Fibroblast of mammary gland (primary cell): Measurements from ENCODE around the gene SPTBN4.
A peak's percentile ranks its signal among the peaks of the same experiment; 100 is the strongest.

Experiments used
- DNase-seq: peaks from one replicate; pipeline ENCODE4 v3.0.0-alpha.2; 2010; ENCODE audit warnings: low read depth
- H3K4me3 ChIP-seq: 2 replicates; pipeline ENCODE4 v1.5.1; 2011; ENCODE audit warnings: low read depth, mild to moderate bottlenecking, low read length, moderate library complexity; ENCODE audit not compliant: control insufficient read depth
- TF ChIP-seq, protein P1 (sequence below): conservative IDR thresholded peaks from 2 replicates; pipeline ENCODE4 v1.5.1; 2011; ENCODE audit warnings: low read depth, low read length, inconsistent platforms; ENCODE audit not compliant: control insufficient read depth, insufficient read depth

Gene SPTBN4

GRCh38 chr19:40523322-40524047 lies 56.7 kb downstream of the SPTBN4 start:
- DNase-seq: peak; percentile 47
- H3K4me3 ChIP-seq: no peak overlapping the region
- TF ChIP-seq, protein P1, sequence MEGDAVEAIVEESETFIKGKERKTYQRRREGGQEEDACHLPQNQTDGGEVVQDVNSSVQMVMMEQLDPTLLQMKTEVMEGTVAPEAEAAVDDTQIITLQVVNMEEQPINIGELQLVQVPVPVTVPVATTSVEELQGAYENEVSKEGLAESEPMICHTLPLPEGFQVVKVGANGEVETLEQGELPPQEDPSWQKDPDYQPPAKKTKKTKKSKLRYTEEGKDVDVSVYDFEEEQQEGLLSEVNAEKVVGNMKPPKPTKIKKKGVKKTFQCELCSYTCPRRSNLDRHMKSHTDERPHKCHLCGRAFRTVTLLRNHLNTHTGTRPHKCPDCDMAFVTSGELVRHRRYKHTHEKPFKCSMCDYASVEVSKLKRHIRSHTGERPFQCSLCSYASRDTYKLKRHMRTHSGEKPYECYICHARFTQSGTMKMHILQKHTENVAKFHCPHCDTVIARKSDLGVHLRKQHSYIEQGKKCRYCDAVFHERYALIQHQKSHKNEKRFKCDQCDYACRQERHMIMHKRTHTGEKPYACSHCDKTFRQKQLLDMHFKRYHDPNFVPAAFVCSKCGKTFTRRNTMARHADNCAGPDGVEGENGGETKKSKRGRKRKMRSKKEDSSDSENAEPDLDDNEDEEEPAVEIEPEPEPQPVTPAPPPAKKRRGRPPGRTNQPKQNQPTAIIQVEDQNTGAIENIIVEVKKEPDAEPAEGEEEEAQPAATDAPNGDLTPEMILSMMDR: peak; percentile 65

- H3K4me3 ChIP-seq: no peak overlapping the region
- TF ChIP-seq, protein P1: no peak
- no peak for DNase-seq
Measured at GRCh38 chr19:40524133-40524549, 57.3 kb downstream of the SPTBN4 start.

DNA sequence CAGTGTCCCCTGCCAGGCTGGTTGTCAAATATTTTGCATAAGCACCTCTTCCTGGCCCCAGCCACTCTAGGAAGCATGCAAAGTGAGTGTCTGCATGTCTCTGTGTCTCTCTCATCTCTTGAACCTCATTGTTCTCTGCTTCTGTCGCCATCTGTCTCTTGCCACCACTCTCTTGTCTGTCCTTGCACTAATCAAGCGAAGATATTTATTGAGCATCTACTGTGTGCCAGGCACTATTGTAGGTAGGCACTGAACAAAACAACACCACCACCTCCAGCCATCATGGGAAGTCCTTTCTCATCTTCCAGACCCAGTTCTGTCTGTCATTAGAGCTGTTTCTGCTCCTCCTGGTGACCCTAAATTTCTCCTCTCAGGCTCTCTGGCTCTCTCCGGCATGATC lies 57.9 kb downstream of the SPTBN4 start:
- TF ChIP-seq, protein P1: no peak
- DNase-seq: no peak
- H3K4me3 ChIP-seq: no peak overlapping the region

DNA sequence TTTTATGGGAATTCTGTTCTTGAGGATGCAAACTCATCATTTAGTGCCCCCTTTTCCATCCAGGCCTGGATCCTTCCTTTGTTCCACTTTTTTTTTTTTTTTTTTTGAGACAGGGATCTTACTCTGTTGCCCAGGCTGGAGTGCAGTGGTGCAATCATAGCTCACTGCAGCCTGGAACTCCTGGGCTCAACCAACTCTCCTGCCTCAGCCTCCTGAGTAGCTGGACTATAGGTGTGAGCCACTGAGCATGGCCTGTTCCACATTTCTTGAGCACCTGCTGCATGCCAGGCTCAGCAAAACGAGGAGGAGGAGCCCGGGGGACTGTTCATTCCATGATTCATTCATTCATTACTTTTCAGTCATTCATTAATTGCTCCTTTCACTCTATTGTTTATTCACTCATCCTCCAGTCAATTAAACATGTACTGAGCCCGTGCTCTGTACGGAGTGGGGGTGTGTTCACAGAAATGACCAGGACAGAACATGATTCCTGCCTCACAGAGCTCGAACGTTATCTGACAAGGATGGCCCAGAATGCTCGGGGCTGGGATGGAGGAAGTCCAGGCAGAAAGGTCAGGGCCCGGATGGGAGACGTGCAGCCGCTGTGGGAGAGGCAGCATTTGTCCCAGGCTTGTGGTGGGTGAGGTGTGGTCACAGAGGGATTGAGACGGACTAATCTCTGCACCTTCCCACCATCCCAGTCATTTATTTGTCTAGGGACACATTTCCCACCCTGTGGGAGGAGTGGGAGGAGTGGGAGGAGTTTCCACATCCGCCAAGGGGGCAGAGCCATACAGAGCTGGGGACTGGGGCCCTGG lies 58.6 kb downstream of the SPTBN4 start:
- no peak overlapping the region for H3K4me3 ChIP-seq
- DNase-seq: no peak
- TF ChIP-seq, protein P1: no peak

DNA sequence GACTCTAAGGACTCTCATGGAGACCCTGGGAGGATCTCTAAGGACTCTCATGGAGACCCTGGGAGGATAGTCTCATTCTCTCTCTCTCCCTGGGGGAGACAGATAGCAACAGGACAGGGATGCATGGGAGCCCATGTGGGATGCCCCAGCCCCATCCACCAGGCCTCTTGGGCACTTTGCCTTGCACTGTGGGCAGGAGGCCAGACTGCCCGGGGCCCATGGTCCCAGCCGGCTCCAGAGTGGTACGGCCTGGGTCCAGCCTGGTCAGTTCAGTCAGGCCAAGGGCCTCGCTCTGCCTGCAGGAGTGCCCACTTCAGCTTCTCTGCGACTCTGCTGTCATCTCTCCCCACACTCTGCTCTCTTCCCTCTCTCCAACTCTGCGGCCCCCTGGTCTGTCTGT lies 61.3 kb downstream of the SPTBN4 start:
- TF ChIP-seq, protein P1: no peak
- no peak overlapping the region for H3K4me3 ChIP-seq
- DNase-seq: no peak

- TF ChIP-seq, protein P1: no peak
- no peak overlapping the region for H3K4me3 ChIP-seq
- no peak for DNase-seq
Measured at GRCh38 chr19:40528533-40529092, 61.8 kb downstream of the SPTBN4 start.
